Upper lobe of left lung (tissue), 4 donors: ENCODE results near the gene ELOVL6.

Source experiments
- CTCF ChIP-seq, 6 experiments: fragments of 450-650 bp in 4 of 6; fragments of 200-600 bp in 2 of 6; sonication (generic) in 2 of 6; IDR thresholded peaks; one replicate each; pipeline ENCODE4 v1.5.1; 2016 to 2019; ENCODE audit warnings: antibody characterized with exemption in 6 of 6
- EP300 ChIP-seq, 4 donors: sonication (generic); formaldehyde crosslinking; IDR thresholded peaks; one replicate each; pipeline ENCODE4 v1.5.1; 2017; ENCODE audit warnings: antibody characterized with exemption in 4 of 4, control low read depth in 2 of 4
- POLR2AphosphoS5 ChIP-seq, 2 donors: sonication (generic); formaldehyde crosslinking; IDR thresholded peaks; one replicate each; pipeline ENCODE4 v1.5.1; 2017; ENCODE audit warnings: antibody characterized with exemption in 2 of 2

- TF ChIP-seq CTCF (IDR thresholded peaks at IDR 0.05) (peak; percentile 46 to 72 (median 66)), POLR2AphosphoS5 (IDR thresholded peaks at IDR 0.05) (no peak), EP300 (IDR thresholded peaks at IDR 0.05) (no peak)
Measured at GRCh38 chr4:110049951-110050925, 148.2 kb downstream of the ELOVL6 start.
